ENCODE data around the gene GAS6.
A peak's percentile ranks its signal among the peaks of the same experiment; 100 is the strongest.

Gene GAS6

DNA sequence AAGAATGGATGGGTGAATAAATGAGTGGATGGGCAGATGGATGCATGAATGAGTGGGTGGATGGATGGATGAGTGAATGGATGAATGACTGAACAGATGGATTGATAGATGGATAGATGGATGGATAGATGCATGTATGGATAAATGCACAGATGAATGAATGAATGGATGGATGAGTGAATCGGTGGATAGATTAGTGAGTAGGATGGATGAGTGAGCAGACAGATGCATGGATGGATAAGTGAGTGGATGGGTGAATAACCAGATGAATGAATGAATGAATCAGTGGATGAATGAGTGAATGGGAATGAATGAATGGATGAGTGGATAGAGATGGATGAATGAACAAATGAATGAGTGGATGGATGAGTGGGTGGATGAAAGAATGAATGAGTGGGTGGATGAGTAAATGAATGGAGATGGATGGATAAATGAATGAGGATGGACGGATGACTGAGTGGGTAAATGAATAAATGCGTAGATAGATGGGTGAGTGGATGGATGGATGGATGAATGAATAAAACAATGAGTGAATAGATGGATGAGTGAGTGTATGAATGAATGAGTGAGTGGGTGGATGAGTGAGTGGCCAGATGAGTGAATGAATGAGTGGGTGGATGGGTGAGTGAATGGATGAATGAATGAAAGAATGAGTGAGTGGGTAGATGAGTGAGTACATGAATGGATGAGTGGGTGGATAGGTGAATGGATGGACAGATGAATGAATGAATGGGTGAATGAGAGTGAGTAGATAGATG lies 13.0 kb downstream of the GAS6 start:
- DNase-seq: no peak

DNA sequence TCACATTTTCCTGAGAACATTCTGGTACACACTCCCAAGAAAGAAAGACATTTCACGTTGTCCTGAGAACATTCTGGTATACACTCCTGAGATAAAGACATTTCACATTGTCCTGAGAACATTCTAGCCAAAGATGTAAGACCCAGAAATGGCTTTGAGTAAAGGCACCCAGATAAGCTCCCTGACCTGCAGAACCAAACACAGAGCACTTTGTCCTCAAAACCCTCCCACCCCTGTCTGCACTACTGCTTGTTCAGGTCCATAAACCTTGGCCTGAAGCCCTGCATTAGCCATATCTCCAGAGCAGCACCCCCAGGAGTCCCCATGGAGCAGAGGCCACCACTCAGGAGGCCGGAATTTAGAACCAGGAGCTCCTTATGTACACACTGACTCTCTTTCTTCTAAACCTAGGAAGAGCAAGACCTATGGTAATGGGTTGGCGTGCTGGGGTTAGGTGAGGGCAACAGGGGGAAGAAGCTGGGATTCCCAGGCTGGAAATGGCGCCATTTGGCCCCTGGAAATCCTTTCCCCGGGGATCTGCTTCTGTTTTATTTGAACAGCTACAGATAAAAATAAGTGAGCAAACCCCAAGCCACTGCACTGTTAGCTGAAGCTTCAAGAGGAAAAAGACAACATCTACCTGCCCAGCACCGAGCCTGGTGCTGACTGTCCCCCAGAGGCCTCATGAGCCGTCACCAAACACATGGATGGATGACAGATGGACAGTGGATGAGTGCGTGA lies 13.7 kb downstream of the GAS6 start:
- DNase-seq: no peak

DNA sequence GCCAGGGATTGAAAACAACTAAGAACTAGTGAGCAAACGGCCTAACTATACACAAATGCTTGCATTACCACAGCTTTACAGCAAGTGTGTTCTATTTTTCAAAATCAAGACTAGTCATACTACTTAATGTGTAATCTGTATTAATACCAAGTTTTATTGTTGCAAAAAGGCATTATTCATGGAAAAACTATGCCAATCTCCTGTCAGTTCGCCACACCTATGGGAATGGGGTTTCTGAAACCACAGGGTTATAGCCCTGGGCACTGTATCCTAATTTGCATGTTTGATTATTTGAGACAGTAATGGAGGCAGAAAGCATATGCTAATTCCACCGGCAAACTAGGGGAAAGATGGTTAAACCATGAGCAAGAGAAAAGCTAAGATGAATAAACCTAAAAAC lies 14.3 kb downstream of the GAS6 start:
- peak; percentile 63 for DNase-seq

DNA sequence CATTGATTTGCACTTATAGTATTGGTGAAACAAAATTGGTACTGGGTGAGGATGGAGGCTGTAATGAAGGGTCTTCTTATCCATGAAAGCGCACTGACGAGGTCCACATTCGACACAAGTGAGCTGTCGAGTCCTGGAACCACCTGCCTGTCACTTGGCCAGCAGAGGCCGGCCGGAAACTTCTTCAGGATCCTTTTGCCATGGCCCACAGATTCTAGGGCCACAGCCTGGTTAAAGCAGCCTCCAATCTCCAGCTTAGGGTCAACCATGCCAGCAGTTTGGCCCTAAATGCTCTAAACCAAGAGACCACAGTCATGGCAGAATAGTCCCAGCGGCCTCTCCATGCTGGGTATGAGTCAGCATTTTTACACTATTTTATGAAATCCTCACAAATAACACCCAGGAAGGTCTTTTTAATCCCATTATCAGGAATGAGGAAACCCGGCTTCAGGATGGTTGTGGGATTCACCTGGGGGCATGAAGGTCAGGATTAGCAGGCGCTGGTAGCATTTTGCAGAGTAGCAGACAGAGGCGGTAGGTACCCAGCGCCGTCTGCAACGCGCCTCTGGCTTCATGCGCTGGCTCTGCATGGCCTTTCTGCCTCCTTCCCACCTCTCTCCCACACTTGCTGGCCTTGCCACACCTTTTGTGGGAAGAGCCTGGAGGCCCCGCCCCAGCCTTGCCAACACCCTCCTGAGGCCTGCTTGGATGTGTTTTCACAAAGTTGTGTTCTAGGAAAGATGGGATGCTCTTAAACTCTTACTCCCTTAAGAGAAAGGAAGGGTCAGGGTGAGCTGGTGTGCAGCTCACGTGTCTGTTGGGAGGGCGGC lies 15.2 kb downstream of the GAS6 start:
- DNase-seq: no peak

DNA sequence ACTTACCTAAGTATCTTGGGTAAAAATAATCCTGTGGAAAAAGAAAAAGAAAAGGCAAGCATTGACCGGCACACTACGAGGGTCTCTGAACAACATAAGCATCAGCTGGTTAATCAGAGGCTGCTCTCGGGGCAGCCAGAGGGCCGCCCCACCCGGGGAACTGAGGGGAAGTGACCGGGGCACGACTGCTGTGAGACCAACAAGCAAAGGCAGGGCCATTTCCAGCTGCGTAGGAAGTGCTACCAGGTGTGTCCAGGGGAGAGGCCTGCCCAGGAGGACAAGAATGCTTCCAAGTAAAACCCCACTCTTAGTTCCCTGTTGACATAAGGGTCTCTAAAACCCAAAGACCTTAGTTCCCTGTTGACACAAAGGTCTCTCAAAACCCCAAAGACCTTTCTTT lies 15.9 kb downstream of the GAS6 start:
- DNase-seq: no peak

DNA sequence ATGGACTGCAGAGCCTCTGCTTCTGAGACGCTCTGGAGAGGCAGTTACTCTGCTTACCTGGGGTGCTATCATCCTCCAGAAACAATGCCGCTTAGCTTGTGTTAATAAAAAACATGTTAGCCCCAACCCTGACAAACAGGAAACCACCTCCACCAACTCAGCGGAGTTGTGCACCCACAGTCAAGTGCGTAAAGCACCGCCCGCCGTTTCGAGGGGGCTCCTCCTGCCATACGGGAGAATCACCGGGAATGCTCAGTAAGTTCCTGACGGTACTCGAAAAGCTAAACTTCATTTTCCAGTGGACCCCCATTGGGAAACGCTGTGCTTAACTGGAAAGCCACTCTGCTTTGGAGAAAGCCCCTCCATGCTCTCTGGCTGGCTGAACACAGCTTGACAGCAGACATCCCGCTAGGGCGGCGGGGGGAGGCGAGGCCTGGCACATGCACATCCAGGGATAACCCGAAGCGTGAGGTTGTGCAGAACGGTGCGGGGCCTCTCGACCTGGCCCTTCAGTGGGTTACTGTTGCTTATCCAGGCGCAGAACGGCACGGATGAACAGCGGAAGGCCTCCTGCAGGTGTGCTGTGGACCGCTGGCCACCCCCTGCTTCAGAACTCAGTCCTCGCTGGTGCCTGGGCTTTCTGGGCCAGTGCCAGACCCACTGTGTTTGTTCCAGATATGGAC lies 17.1 kb downstream of the GAS6 start:
- DNase-seq: no peak

DNA sequence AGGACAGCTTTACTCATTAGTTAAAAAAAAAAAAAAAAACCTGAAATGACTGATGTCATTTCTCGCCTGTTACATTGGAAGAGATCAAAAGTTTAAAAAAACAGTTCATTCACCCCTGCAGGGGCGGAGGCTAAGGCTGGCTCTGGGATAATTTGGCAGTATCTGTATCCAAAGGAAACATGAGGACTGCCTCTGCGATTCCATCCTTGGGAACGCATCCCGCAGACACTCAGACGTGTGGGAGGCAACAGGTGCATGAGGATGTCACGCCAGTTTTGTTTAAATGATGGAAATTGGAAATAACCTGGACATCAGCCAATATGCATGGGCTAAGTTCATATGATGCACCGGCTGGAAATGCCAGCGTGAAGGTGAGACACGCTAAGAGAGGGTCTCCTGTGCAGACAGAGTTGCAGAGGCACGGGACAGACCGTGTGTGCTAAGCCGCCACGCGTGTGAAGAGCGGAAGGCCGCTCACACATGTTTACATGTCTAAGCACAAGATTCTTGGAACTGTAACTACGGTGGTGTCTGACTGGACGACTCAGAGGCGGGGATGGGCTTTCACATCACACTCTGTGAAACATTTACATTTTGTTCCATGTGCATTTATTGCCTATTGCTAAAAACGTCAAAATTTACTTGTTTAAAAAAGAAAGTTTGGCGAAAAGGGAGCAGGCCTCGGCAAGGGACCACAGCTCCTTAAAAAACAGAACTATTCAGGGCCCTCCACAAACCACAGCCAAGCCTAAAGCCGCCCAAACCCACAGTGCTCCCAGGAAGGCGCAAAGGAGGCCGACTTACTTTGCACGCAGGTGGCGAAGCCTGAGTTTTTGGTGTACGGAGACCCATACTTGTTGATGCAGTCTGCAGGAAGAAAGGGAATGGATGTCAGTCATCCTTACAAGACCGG lies 17.9 kb downstream of the GAS6 start:
- no peak for DNase-seq

DNA sequence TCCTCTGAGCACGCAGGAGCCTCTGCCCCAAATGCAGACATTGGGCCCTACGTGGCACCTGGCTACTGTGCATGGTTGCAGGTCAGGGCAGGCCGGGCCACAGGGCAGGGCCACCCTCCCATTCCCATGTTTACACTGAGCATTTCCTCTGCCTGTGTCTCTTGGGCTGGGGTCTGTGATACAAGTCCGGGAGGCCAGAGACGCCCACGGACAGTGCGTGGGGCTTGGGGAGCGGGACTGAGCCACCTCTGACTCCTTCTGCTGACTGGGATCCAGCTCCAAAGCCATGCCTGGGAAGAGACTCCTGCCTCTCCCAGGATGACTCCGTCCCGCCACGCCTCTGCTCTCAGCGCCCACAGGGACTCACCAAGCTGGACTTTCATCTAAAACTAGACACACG lies 18.8 kb downstream of the GAS6 start:
- no peak for DNase-seq

DNA sequence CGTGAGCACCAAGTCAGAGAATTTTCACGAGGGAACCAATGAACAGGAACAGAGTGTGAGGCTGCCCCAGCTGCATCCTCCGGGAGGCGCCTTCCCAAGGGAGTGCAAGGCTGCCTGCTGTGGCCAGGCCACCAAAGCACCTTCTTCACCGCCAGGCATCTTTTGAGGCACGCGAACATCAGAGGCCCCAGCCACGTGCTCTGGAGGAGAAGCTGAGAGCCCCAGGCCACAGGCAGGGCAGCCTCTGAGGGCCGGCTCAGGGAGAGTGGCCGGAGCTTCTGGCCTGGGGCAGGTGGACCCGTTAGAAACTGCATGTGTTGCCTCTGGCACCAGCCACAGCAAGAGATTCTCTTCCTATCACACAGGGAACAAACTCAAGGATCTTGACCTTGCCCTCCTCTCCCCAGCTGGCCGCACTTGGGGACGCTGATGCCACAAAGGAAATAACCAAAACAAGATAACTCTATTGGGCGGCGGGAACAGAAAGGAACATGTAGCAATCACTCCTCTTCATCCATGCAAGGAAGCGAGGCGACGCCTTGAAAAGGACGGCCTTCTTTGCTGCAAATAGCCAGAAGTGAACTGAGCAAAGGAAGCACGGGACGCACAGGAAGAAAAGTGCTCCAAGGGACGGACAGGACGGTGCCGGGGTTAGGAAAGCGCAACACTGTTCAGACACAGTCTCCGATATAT lies 19.9 kb downstream of the GAS6 start:
- no peak for DNase-seq

DNA sequence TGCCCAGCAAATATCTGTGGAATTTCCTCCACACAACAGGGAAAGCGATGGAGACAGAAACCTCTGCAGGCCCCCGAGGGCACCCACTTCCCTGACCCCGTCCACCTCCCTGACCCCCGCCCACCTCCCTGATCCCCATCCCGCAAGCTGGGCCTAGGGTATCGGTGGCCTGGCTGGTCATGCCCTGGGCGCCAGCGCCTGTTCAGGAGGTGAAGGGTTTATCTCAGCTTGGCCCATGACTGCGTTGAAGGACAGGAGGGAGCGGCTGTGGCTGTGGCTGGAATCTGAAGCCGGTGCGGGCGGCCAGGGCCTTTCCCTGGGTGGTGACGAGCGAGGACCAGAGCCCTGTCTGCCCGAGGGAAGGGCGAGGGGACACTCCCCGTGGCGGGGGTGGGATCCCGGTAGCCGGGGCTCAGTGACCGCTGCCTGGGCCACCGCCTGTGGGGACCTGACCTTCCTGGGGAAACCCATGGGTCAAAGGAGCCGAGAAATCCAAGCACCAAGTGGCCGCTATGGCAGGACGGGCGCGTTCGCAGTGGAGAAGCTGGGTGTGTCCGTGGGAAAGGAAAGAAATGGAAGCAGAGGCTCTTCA lies 20.7 kb downstream of the GAS6 start:
- no peak for DNase-seq

DNA sequence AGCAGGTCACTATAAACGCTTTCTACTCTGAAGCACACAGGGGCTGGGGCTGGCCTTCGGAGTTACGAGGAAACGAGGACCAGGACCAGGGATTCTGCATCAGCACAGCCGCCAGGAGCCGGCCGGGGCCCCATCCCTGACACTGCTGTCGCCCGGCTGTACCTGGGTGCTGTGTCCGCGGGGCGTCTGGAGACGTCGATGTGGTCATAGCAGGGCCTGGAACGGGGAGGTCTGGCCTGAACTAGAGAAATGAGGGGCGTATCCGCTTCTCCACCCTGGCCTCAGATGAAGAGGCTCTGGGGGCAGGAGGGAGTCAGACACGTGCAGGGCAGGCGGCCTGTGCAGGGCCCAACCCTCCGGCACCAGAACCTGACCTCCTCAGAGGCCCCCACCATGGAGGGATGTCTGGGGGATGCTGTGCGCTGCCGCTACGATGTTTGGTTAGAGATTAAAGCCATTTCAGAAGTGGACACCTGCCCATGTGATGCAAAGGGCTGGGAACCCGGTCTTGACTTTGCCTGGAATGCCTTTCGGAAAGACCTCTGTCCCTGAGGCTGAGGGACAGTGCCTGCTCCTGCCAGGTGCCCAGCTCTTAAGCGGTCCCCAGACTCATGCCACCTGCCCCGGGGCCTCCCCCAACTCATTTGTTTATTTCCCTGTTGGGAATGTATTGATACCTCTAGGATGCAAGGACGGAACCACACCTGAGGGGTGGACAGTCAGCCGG lies 21.4 kb downstream of the GAS6 start:
- no peak for DNase-seq

DNA sequence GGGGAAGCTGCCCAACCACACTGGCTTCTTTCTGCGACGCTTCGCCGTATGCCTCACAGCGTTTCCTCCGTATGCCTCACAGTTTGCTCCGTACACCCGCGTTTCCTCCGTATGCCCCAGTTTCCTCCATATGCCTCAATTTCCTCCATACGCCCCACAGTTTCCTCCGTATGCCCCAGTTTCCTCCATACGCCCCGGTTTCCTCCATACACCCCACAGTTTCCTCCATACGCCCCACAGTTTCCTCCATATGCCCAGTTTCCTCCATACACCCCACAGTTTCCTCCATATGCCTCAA lies 22.6 kb downstream of the GAS6 start:
- DNase-seq: no peak

DNA sequence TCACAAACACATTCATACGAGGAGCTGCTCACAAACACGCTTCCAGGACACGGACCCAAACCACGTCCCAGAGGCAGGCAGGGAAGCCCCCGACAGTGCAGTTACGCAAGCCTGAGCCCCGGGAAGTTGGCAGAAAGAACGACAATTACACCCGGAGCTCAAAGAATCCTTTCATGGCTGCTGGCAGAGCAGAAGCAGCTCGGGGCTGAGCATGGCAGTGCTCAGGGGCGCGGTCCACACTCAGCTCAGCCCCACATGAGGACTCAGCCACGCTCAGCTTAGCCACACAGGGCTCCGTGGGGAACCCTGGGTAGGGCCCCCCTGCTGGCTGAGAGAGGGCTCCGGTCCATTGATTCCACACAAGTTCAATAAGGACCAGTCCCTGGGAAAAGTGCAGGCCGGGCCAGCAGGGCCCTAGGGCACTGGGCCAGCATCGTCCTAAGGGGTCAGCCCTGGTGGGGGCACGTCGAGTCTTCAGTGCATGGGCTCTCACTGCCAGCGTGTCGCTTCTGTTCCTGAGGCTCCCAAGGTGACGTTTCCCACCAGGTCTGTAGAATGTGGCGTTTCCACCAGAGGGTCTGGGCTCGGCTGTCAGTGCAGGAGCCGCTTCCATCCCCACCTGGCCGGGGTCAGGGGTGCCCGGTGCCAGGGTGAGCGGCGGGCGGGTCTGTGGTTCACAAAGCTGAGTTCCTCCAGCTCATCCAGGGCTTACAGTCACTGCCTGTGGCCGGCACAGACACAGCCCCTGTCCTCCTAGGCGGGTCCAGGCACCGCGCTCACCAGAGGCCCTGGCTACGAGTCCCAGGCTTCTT lies 23.1 kb downstream of the GAS6 start:
- no peak for DNase-seq

DNA sequence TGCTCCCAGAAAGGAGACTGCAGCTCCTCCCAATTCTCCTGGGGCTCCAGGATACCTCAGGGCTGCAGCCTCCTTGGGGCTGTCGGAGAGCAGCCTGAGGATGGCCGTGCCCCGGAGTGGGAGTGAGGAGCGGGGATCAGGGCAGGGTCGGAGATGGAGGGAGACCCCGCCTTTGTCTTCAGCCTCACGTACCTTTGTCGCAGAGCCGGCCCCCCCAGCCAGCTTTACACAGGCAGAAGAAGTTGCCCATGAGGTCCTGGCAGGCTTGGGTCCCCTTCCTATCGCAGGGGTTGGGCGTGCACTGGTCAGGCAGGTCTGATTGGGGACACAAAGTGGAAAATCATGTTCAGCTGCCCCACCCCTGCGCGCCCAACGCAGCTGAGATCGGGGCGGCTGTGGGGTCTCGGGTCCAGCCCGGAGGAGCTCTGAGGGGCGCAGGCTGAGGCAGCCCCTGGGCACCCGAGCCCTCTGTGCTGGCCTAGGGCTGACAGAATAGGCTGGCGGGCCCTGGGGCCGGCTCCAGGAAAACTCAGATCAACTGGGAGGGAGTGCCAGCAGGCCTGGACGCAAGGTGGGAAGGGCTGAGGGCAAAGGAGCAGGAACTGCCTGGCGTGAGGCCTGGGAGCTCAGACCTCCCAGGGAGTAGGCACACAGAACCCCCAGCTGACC lies 24.2 kb downstream of the GAS6 start:
- no peak for DNase-seq

DNA sequence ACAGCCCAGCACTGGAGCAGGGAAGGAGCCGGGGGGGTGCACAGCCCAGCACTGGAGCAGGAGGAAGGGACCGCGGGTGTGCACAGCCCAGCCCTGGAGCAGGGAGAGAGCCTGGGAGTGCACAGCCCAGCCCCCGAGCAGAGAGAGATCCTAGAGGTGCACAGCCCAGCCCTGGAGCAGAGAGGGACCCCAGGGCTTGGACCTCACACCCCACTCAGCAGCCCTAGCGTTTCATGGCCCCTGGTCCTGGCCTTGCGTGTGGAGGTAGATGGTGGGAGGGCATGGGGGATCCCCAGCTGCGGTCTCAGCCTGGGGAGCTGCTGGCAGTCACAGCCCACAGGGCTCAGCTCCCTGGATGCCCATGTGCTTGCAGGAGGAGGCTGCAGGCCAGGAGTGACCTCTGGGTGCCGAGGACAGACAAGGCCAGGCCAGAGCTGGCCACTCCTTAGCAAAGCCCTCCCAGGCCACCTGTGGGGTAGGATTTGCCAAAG lies 25.1 kb downstream of the GAS6 start:
- DNase-seq: no peak

DNA sequence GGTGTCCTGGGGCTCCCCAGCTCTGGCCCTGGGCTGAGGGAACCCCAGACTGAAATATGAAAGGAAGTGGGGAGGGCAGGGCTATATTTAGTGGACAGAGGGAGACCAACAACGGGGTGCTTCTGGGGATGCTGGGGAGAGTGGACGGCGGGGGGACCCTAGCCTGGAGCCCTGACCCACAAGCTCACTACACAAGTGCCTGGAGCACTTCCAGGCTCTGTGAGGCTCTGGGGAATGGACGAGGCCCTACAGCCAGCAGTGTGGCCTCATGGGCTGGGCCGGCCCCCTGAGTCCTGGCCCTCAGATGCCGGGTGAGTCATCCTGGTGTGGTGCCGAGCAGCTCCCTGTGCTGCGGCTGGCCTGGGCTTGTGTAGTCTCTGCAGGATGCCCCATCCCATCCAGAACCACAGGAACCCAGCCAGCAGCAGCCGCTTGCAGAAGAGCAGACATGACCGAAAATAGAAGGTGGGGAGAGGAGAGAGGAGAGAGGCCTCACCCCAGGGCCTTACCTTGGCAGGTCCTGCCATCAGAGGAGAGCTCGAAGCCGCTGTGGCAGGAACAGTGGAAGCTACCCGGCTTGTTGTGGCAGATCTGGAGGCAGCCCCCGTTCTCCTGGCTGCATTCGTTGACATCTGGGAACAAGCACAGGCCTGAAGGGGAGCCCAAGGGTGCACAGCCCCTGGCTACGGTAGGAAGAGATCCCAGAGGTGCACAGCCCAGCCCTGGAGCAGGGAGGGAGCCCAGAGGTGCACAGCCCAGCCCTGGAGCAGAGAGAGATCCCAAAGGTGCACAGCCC lies 26.1 kb downstream of the GAS6 start:
- peak; percentile 98 for DNase-seq

DNA sequence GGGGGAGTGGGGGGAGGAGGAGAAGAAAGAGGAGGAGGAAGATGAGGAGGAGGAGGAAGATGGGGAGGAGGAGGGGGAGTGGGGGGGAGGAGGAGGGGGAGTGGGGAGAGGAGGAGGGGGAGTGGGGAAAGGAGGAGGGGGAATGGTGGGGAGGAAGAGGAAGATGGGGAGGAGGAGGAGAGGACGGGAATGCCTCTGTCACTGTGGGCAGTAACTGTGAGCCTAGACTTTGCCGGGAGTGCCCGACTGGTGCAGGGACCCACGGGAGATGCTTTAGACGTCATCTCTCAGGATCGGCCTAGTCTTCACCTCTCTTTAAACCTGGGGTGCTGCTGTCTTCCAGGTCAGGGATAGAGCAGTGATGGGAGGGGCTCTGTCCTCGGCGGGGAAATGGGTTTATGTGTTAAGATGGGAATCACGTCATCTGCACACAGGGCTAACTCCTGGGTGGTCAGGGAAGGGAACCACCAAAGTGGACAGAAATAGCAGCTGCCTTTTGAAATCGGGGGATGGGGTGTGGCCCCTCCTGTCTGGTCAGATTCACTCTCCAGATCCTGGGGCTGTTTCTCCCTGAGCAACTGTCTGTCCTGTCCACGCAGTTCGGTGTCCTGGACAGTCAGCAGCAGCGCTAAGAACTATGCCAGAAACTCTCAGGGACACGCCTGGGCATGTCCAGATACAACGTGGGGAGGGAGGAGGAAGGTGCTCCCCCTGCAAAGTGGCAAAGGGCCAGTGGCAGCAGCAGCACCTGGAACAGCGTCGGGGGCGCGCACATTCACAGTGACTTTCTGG lies 26.9 kb downstream of the GAS6 start:
- DNase-seq: peak; percentile 78

Data from EL (cell line).